Muscle of back (tissue), 11 donors: ENCODE data around the gene CTNNA3. TPM values are rescaled to one million over a fixed set of nuclear protein-coding genes. Genes with fewer than 3 reads are reported as not detected.

Experiments used
- DNase-seq, 3 donors: peaks; one replicate each; pipeline versions ENCODE4 v3.0.0 to v3.0.0-alpha.2; 2013
- polyA plus RNA-seq, 10 donors: library from polyadenylated mRNA; unstranded; fragments of 120-200 nt; gene quantifications; one replicate each; pipeline ENCODE4 v1.2.1, GENCODE V29; 2013; ENCODE audit not compliant: insufficient read length in 10 of 10

CTNNA3 gene
- polyA plus RNA-seq, 10 donors = 4.6 to 15.8 (median 7.9) TPM

- peak; percentile 16 to 50 (median 27) for DNase-seq
Observed at GRCh38 chr10:66555061-66555460, 1140.9 kb downstream of the CTNNA3 start.

- no peak for DNase-seq
Observed at GRCh38 chr10:66552331-66552730, 1143.7 kb downstream of the CTNNA3 start.

- no peak for DNase-seq
Observed at GRCh38 chr10:66550351-66550750, 1145.6 kb downstream of the CTNNA3 start.

GRCh38 chr10:66538908-66539307 is 1157.1 kb downstream of the CTNNA3 start:
- DNase-seq = no peak

- DNase-seq = no peak
Observed at GRCh38 chr10:66538371-66538770, 1157.6 kb downstream of the CTNNA3 start.

GRCh38 chr10:66537186-66537585 is 1158.8 kb downstream of the CTNNA3 start:
- DNase-seq = no peak

GRCh38 chr10:66535439-66535838 is 1160.6 kb downstream of the CTNNA3 start:
- no peak for DNase-seq

GRCh38 chr10:66534866-66535265 is 1161.1 kb downstream of the CTNNA3 start:
- DNase-seq = no peak

GRCh38 chr10:66521506-66521905 is 1174.5 kb downstream of the CTNNA3 start:
- no peak for DNase-seq

- DNase-seq = no peak
Observed at GRCh38 chr10:66519616-66520015, 1176.4 kb downstream of the CTNNA3 start.

- DNase-seq = no peak
Observed at GRCh38 chr10:66514666-66515065, 1181.3 kb downstream of the CTNNA3 start.

GRCh38 chr10:66513504-66513903 is 1182.5 kb downstream of the CTNNA3 start:
- no peak for DNase-seq

GRCh38 chr10:66505003-66505657 is 1190.9 kb downstream of the CTNNA3 start:
- no peak for DNase-seq

GRCh38 chr10:66501356-66501755 is 1194.6 kb downstream of the CTNNA3 start:
- no peak for DNase-seq

GRCh38 chr10:66483966-66484365 is 1212.0 kb downstream of the CTNNA3 start:
- DNase-seq = peak; percentile 22 to 57 (median 25)

- no peak for DNase-seq
Observed at GRCh38 chr10:66472156-66472555, 1223.8 kb downstream of the CTNNA3 start.

GRCh38 chr10:66467042-66467441 is 1229.0 kb downstream of the CTNNA3 start:
- DNase-seq = no peak

- no peak for DNase-seq
Observed at GRCh38 chr10:66466622-66467021, 1229.4 kb downstream of the CTNNA3 start.

- DNase-seq = no peak
Observed at GRCh38 chr10:66463611-66464010, 1232.4 kb downstream of the CTNNA3 start.

GRCh38 chr10:66457629-66458028 is 1238.4 kb downstream of the CTNNA3 start:
- no peak for DNase-seq

- DNase-seq = no peak
Observed at GRCh38 chr10:66455304-66455703, 1240.7 kb downstream of the CTNNA3 start.

GRCh38 chr10:66440568-66440967 is 1255.4 kb downstream of the CTNNA3 start:
- DNase-seq = no peak

GRCh38 chr10:66414943-66415342 is 1281.1 kb downstream of the CTNNA3 start:
- no peak for DNase-seq

GRCh38 chr10:66405566-66405965 is 1290.4 kb downstream of the CTNNA3 start:
- no peak for DNase-seq
